ENCODE data around the gene CDK15.
"Not testable (repeated sequence)": the region's sequence is repeated elsewhere in the genome, so short reads cannot be mapped to it uniquely, and the experiment has no call there.

CDK15 gene

GRCh38 chr2:201835066-201835465 is 28.7 kb downstream of the CDK15 start:
- Histone ChIP-seq H3K9me3 (ENCODE audit: low read length) (no peaks in the 10 kb centered on the region), H3K9ac (ENCODE audit: low read length) (no peak overlapping the region), H3K4me1 (ENCODE audit: insufficient read depth, low read length) (no peaks in the 10 kb centered on the region), H3K27me3 (ENCODE audit: control insufficient read depth in 1 of 2, insufficient read depth in 2 of 2, low read length in 2 of 2) (no peaks in the 10 kb centered on the region), H3K4me3 (ENCODE audit: low read depth in 1 of 2, low read length in 2 of 2) (no peak overlapping the region), H3K27ac (ENCODE audit: low read depth, low read length) (no peak overlapping the region), H3K36me3 (ENCODE audit: insufficient read depth, low read length) (no peaks in the 10 kb centered on the region)

- no peak overlapping the region for H3K9ac ChIP-seq (ENCODE audit: low read length)
- no peak overlapping the region for H3K27ac ChIP-seq (ENCODE audit: low read depth, low read length)
- no peaks in the 10 kb centered on the region for H3K36me3 ChIP-seq (ENCODE audit: insufficient read depth, low read length)
- H3K4me3 ChIP-seq (ENCODE audit: low read depth in 1 of 2, low read length in 2 of 2) = no peak overlapping the region
- no peaks in the 10 kb centered on the region for H3K9me3 ChIP-seq (ENCODE audit: low read length)
- H3K27me3 ChIP-seq (ENCODE audit: control insufficient read depth in 1 of 2, insufficient read depth in 2 of 2, low read length in 2 of 2) = no peaks in the 10 kb centered on the region
- H3K4me1 ChIP-seq (ENCODE audit: insufficient read depth, low read length) = no peaks in the 10 kb centered on the region
Observed at GRCh38 chr2:201837391-201837790, 31.1 kb downstream of the CDK15 start.

- H3K9ac ChIP-seq (ENCODE audit: low read length) = no peak overlapping the region
- H3K27ac ChIP-seq (ENCODE audit: low read depth, low read length) = no peak overlapping the region
- no peak overlapping the region for H3K4me3 ChIP-seq (ENCODE audit: low read depth in 1 of 2, low read length in 2 of 2)
- H3K36me3 ChIP-seq (ENCODE audit: insufficient read depth, low read length) = no peaks in the 10 kb centered on the region
- H3K9me3 ChIP-seq (ENCODE audit: low read length) = no peaks in the 10 kb centered on the region
- H3K4me1 ChIP-seq (ENCODE audit: insufficient read depth, low read length) = no peaks in the 10 kb centered on the region
- H3K27me3 ChIP-seq (ENCODE audit: control insufficient read depth in 1 of 2, insufficient read depth in 2 of 2, low read length in 2 of 2) = no peaks in the 10 kb centered on the region
Observed at GRCh38 chr2:201837824-201838431, 31.6 kb downstream of the CDK15 start.

GRCh38 chr2:201839727-201840126 is 33.4 kb downstream of the CDK15 start:
- Histone ChIP-seq H3K9ac (ENCODE audit: low read length) (no peak overlapping the region), H3K27me3 (ENCODE audit: control insufficient read depth in 1 of 2, insufficient read depth in 2 of 2, low read length in 2 of 2) (no peaks in the 10 kb centered on the region), H3K9me3 (ENCODE audit: low read length) (no peaks in the 10 kb centered on the region), H3K4me1 (ENCODE audit: insufficient read depth, low read length) (no peaks in the 10 kb centered on the region), H3K36me3 (ENCODE audit: insufficient read depth, low read length) (no peaks in the 10 kb centered on the region), H3K4me3 (ENCODE audit: low read depth in 1 of 2, low read length in 2 of 2) (no peak overlapping the region), H3K27ac (ENCODE audit: low read depth, low read length) (no peak overlapping the region)

- Histone ChIP-seq H3K27ac (ENCODE audit: low read depth, low read length) (no peak overlapping the region), H3K36me3 (ENCODE audit: insufficient read depth, low read length) (no peaks in the 10 kb centered on the region), H3K9ac (ENCODE audit: low read length) (no peak overlapping the region), H3K9me3 (ENCODE audit: low read length) (no peaks in the 10 kb centered on the region), H3K27me3 (ENCODE audit: control insufficient read depth in 1 of 2, insufficient read depth in 2 of 2, low read length in 2 of 2) (no peaks in the 10 kb centered on the region), H3K4me3 (ENCODE audit: low read depth in 1 of 2, low read length in 2 of 2) (no peak overlapping the region), H3K4me1 (ENCODE audit: insufficient read depth, low read length) (no peaks in the 10 kb centered on the region)
Observed at GRCh38 chr2:201840726-201841125, 34.4 kb downstream of the CDK15 start.

GRCh38 chr2:201842131-201842860 is 36.0 kb downstream of the CDK15 start:
- Histone ChIP-seq H3K27me3 (ENCODE audit: control insufficient read depth in 1 of 2, insufficient read depth in 2 of 2, low read length in 2 of 2) (no peaks in the 10 kb centered on the region), H3K4me3 (ENCODE audit: low read depth in 1 of 2, low read length in 2 of 2) (no peak overlapping the region), H3K9ac (ENCODE audit: low read length) (no peak overlapping the region), H3K36me3 (ENCODE audit: insufficient read depth, low read length) (no peaks in the 10 kb centered on the region), H3K9me3 (ENCODE audit: low read length) (no peaks in the 10 kb centered on the region), H3K4me1 (ENCODE audit: insufficient read depth, low read length) (no peaks in the 10 kb centered on the region), H3K27ac (ENCODE audit: low read depth, low read length) (no peak overlapping the region)

- not testable (repeated sequence) for H3K4me3 ChIP-seq (ENCODE audit: low read depth in 1 of 2, low read length in 2 of 2); H3K27me3 ChIP-seq (ENCODE audit: control insufficient read depth in 1 of 2, insufficient read depth in 2 of 2, low read length in 2 of 2); H3K36me3 ChIP-seq (ENCODE audit: insufficient read depth, low read length); H3K9me3 ChIP-seq (ENCODE audit: low read length); H3K9ac ChIP-seq (ENCODE audit: low read length); H3K27ac ChIP-seq (ENCODE audit: low read depth, low read length); H3K4me1 ChIP-seq (ENCODE audit: insufficient read depth, low read length)
Observed at GRCh38 chr2:201844922-201845321, 38.6 kb downstream of the CDK15 start.

- Histone ChIP-seq H3K9ac (ENCODE audit: low read length) (no peak overlapping the region), H3K36me3 (ENCODE audit: insufficient read depth, low read length) (no peaks in the 10 kb centered on the region), H3K4me1 (ENCODE audit: insufficient read depth, low read length) (no peaks in the 10 kb centered on the region), H3K4me3 (ENCODE audit: low read depth in 1 of 2, low read length in 2 of 2) (no peak overlapping the region), H3K9me3 (ENCODE audit: low read length) (no peaks in the 10 kb centered on the region), H3K27ac (ENCODE audit: low read depth, low read length) (no peak overlapping the region), H3K27me3 (ENCODE audit: control insufficient read depth in 1 of 2, insufficient read depth in 2 of 2, low read length in 2 of 2) (no peaks in the 10 kb centered on the region)
Observed at GRCh38 chr2:201847481-201847880, 41.1 kb downstream of the CDK15 start.

GRCh38 chr2:201852462-201852861 is 46.1 kb downstream of the CDK15 start:
- no peak overlapping the region for H3K9ac ChIP-seq (ENCODE audit: low read length)
- H3K36me3 ChIP-seq (ENCODE audit: insufficient read depth, low read length) = no peaks in the 10 kb centered on the region
- H3K27me3 ChIP-seq (ENCODE audit: control insufficient read depth in 1 of 2, insufficient read depth in 2 of 2, low read length in 2 of 2) = no peaks in the 10 kb centered on the region
- H3K4me3 ChIP-seq (ENCODE audit: low read depth in 1 of 2, low read length in 2 of 2) = no peak overlapping the region
- no peaks in the 10 kb centered on the region for H3K4me1 ChIP-seq (ENCODE audit: insufficient read depth, low read length)
- H3K27ac ChIP-seq (ENCODE audit: low read depth, low read length) = no peak overlapping the region
- H3K9me3 ChIP-seq (ENCODE audit: low read length) = no peaks in the 10 kb centered on the region

- H3K27ac ChIP-seq (ENCODE audit: low read depth, low read length) = no peak overlapping the region
- H3K36me3 ChIP-seq (ENCODE audit: insufficient read depth, low read length) = no peaks in the 10 kb centered on the region
- no peak overlapping the region for H3K4me3 ChIP-seq (ENCODE audit: low read depth in 1 of 2, low read length in 2 of 2)
- H3K9me3 ChIP-seq (ENCODE audit: low read length) = no peaks in the 10 kb centered on the region
- no peaks in the 10 kb centered on the region for H3K27me3 ChIP-seq (ENCODE audit: control insufficient read depth in 1 of 2, insufficient read depth in 2 of 2, low read length in 2 of 2)
- no peaks in the 10 kb centered on the region for H3K4me1 ChIP-seq (ENCODE audit: insufficient read depth, low read length)
- H3K9ac ChIP-seq (ENCODE audit: low read length) = no peak overlapping the region
Observed at GRCh38 chr2:201852878-201853415, 46.6 kb downstream of the CDK15 start.

- Histone ChIP-seq H3K27me3 (ENCODE audit: control insufficient read depth in 1 of 2, insufficient read depth in 2 of 2, low read length in 2 of 2) (no peaks in the 10 kb centered on the region), H3K4me1 (ENCODE audit: insufficient read depth, low read length) (peaks cover 3% of the 10 kb centered on the region), H3K9me3 (ENCODE audit: low read length) (no peaks in the 10 kb centered on the region), H3K36me3 (ENCODE audit: insufficient read depth, low read length) (no peaks in the 10 kb centered on the region), H3K9ac (ENCODE audit: low read length) (no peak overlapping the region), H3K4me3 (ENCODE audit: low read depth in 1 of 2, low read length in 2 of 2) (no peak overlapping the region), H3K27ac (ENCODE audit: low read depth, low read length) (no peak overlapping the region)
Observed at GRCh38 chr2:201854221-201854801, 48.0 kb downstream of the CDK15 start.
